ENCODE measurements around the gene INPP4B. TPM values are rescaled to one million over a fixed set of nuclear protein-coding genes. Genes with fewer than 3 reads are reported as not detected.
A peak's percentile ranks its signal among the peaks of the same experiment; 100 is the strongest.

INPP4B gene
- total RNA-seq, 1 donor from 2014 or later = 39.4 TPM

DNA sequence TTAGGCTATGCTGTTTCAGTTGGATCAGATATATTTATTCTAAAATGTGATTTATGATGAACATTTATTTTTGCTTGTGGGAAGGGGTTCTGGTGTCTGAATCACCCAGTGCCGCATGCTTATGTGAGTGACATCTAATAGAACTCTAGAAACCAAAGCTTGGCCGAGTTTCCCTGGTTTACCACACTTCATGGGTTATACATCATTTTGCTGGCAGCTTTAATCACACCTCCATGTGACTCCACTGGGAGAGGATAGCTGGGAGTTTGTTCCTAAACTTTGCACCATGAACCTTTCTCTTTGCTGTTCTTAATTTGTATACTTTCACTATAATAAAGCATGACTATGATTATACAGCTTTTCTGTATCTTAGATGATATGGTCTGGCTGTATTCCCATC, 382.9 kb downstream of the INPP4B start:
- no peak for DNase-seq

DNA sequence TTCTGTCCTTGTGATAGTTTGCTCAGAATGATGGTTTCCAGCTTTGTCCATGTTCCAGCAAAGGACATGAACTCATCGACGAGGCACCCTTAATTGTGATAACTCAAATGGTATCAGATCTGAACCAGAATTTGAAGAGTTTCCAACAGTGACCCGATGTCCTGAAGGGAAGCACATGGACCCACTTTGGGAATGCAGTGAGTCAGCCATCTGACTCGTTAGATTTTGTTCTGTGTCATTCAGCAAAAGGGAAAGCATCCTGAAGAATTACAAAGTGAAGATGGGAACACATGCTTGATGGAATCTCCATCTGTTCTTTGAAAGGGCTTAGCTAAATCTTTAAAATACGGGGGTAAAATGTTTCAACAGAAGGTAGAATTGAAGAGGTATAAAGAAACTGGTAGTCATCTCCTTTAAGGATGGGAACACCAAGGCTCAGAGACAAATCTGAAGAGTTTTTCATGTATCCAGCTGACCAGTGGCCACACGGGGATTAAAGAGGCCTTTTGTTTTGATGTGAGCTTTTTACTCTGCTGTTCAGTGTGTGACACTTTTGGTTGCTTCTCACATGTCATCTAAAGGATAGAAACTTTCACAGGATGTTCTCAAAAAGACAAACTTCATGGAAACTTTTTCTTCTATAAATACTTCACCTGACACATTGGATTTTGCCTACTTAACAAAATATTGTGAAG, 393.8 kb downstream of the INPP4B start:
- DNase-seq = no peak

DNA sequence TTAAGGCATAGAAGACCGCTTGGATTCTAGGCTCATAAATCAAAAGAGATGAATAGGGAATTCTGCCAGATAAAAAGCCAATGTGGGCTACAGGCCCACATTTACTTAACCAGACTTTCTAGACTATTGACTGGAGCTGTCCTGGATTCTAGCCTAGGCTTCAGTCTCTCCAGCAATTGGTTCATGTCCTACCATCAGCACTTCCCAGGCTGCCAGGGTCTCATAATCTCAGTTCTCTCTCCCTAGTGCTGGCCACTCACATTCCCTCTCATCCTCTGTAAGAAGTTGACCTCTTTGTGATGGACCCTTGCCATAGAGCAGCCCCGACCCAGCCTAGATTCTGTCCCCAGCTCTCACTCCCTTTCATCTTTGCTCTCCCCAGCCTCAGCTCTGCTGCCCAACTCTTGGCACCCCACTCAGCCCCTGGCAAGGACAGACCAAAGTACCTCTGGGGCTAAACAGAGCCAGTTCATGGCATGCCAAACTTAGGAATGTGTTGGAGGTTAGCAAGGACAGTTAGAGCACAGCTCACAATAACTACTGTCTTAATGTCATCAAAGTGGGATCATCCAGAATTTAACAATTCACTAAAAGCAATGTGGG, 396.2 kb downstream of the INPP4B start:
- no peak for DNase-seq

DNA sequence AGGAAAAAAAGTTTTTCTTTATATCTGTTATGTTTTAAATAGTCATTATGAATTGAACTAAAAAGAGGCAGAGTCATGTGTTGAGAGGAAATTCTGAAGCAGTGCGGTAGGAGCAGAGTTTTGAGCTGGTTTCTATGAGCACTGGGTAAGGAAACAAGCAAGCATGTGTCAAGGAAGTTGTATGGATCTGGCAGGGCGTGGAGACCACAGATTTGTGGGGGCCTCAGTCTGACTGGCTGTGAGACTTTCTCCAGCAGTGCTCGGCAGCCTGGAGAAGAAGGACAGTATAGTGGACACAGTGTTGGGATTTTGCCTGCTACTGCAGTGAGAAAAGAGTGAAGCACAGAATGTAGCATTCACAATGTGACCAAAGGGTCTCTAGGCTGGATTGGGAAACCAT, 399.1 kb downstream of the INPP4B start:
- no peak for DNase-seq

DNA sequence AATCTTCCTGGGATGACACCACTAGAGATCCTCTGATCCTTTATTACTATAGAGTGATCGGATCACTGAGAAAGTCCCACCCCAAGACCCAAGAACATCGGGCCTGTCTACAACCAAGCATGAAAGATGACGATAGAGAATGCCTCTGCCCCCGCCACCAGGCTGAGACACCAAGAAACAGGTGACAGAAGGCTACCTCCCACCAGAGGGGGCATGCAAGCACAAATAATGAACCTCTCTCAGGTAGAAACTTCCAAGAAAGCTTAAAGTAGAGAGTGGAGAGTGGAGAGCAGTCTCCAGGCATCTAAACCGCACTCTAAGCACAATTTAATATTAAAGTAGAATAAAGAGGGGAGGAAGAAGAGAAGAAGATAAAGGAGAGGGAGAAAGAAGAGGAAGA, 402.6 kb downstream of the INPP4B start:
- DNase-seq = no peak

DNA sequence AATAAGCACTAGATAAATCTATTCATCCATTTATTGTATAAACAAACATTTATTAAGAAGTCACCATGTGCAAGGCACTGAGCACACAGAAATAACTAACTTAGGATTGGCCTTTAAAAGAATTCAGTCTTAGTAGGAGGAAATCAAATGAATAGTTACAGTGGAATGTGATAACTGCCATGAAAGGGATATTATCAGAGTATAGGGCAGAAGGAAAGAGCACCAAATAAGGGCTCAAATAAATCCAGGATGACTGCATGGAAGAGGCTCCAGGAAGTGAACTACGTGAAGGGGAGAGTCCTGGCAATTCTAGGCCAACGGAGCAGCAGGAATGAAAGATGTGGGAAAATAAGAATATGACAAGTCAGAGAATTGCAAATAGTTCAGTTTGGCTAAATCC, 406.0 kb downstream of the INPP4B start:
- no peak for DNase-seq

DNA sequence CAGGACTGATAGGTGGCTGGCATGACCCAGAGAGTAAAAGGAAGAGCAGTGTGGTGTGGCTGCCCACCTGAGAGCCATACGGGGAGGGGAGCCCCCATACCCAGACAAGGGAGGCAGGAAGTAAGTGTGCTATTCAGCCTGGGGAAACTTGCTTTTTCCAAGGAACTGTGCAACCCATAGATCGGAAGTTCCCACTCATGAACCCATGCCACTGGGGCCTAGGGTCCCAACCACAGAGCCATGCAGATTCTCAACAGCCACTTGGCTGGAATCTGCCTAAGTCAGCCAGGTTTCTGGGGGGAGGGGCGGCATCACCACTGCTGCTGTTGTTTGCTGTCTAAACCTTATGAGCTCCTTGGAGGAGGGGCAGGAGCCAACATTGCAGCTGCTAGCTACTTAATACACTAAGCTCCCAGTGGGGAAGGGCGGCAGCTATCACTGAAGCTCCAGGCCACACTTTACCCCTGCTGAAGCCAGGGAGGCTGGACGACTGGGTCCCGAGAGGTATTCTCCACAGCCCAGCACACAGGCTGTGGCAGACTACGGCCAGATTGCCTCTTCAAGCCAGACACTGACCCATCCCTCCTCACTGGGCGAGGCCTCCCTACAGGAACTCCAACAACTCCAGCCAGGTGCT, 410.4 kb downstream of the INPP4B start:
- DNase-seq = peak; percentile 81

DNA sequence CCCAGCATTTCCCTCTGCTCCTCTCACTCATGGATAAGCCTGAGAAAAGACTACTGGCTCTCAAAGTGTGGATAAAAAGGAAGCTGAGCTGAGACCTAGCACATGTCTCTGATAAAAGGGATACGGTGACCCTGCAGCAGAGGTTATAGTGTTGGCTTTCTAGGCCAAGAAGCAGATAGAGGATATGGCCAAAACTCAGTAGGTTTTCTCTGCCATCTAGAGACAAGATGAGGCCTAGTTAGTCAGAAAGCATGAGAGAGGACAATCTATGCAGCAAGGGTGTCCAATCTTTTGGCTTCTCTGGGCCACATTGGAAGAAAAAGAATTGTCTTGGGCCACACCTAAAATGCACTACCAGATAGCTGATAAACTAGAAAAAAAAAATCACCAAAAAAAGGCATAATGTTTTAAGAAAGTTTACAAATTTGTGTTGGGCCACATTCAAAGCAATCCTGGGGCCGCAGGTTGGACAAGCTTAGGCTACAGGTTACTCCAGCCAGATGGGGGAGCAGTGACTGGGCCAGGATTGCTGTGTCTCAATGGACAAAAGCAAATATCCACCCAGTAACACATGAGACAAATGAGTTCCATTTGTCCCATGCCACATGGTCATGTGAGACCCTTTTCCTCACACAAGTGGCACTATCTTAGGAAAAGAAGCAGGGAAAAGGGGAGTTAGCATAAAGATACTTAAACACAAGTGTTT, 411.4 kb downstream of the INPP4B start:
- DNase-seq = no peak

DNA sequence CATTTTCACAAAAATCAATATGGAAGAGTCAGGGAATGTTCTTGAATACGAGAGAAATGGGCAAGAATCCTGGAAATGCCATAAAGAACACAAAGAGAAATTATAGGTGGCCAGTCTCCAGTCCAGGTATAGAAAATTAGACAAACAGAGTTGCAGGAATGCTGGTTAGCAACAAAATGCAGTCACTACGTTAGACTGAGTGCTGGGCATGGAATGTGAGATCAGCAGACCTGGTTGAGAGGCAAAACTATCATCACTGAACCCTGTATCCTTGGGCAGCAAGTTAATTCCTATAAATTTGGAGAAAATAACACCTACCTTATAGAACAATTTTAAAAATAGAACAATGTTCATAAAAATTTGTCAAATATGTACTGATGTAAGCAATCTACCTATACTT, 417.4 kb downstream of the INPP4B start:
- no peak for DNase-seq

DNA sequence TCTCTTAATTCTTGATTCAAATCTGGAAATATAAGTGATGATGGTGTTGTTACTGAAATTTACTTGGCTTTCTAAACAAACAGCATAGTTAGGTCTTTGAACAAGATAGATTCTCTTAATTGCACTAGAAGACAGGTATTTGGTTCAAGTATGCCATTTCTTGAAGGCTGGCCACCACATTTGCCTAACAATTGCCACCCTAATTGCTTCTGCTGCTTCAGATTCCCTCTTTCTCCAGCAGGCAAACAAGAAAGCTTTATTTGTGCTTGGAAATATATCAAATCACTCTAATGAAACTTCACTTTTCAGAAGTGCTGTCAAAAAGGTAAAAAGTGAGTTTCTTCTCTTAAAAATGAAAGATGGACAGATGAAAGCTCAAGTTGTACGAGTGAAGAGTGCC, 418.6 kb downstream of the INPP4B start:
- no peak for DNase-seq

DNA sequence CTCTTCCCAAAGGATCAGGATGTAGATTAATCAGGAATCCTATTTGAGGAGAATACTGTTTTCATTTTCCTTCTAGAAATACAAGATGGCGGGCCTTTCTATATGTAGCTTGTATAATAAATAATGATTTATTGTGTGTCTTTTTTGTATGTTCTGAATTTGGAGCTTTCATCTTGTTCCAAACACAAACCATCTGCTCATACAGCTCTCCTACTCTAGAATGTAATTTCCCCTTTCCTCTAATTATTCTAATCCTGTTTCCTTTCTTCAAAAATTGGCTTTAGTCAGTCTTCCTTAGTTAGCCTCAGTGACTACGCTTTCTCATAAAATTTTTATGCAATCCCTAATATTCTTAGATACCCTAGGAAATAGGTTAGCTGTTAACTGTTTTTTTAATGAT, 422.2 kb downstream of the INPP4B start:
- DNase-seq = no peak

DNA sequence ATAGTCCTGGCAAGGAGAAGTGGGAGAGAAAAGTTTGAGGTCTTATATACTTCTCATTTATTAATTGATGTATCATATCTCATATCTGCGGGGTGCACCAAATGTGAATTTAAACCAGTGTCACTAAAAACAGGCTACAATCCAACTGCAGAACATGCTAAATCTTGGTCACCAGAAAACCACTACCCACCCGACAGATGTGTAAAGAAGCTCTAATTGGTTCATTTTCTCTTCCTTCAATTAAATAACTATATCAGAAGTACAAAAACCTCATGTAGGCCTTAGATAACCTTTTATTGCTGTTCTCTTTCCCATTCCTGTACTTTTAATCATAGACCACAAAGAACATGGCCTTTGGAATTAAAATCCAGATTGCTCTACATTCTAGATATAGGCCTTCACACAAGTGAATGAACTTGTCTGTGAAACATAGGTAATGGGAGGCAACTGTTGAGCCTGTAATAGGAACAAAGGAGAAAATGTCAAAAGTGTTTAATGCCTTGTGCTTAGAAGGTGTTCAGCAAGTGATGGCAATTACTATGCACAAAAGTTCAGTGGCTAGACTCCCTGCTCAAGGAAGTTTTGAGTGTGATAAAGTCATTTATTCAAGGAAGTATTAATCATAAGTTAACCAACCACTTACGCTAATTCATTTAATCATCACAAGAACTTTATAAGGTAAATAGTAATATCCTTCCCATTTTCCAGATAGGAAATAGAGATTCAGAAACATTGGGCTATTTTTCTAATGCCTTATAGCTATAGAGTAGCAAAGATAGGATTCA, 425.6 kb downstream of the INPP4B start:
- no peak for DNase-seq

DNA sequence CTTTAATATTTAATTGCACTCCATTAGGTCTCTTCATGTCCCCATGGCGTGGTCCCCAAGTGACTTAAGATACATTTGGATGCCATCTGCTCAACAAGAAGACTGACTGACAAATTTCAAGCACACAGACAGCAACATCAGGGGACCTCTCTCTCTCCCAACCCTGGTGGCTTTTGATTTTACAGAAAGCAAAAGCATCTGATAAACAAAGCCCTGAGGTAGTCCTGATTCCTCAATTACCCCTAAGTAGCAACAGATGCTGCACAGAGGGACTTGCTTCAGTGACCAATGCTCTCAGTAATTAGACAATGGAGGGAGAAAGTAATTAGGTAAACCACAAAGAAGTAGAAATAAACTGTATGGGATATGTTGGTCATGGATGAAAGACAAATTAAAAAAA, 426.4 kb downstream of the INPP4B start:
- no peak for DNase-seq

DNA sequence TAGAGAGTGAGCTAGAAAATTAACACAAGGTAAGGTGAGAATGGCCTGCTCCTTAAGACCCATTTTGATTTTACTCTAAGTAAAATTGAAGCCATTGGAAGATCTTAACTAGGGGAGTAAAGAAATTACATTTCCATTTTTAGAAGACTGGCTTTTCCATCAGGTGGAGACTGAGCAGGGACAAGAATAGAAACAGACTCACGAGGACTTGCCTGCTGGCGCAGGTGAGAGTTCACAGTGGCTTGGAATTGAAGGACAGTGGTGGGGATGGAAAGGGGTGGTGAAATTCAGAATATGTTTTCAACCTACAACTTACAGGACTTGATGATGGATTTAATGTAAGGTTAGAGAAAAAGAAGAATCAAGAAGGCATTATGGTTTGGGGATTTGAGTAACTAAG, 427.4 kb downstream of the INPP4B start:
- no peak for DNase-seq

DNA sequence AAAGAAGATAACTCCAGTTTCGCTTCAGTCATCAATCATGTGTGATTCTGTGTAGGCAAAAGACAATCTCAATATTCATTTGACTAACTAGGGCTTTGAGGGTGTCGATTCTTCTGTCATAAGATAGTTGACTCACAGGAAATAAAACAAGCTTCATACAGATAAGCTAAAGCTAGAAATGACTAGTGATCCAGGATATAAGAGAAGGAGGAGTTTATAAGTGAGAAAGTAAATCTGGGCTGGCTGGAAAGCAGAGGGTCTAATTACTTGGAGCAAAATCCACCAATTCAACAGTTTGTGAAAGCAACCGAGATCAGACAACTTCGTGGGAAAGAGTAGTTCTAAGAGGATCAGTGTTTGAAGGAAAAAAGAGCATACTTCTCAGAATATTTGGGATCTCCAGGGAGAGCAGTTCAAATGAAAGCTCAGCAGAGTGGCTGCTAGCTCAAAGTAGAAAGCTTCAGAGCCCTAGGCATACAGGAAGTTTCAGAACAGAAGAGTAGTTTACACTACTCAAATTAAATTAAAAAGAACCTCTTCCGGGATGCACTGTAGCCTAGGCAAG, 429.3 kb downstream of the INPP4B start:
- peak; percentile 10 for DNase-seq

DNA sequence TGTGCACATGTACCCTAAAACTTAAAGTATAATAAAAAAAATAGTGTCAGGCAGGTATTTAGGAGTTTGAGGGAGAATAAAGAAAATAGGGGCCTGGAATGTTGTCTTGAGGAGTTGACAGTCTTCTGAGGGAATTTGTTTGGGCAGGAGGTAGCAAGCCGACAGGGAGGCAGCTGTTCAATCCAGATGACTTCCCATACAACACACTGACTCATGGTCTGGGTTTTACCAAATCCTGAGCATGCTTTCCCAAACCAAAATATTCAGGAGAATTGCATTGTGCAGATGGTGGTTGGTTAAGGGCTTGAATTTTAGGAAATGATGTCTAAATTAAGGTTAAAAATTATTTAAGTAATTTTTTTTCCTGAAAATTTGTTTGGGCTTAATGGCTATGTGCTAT, 430.0 kb downstream of the INPP4B start:
- no peak for DNase-seq

DNA sequence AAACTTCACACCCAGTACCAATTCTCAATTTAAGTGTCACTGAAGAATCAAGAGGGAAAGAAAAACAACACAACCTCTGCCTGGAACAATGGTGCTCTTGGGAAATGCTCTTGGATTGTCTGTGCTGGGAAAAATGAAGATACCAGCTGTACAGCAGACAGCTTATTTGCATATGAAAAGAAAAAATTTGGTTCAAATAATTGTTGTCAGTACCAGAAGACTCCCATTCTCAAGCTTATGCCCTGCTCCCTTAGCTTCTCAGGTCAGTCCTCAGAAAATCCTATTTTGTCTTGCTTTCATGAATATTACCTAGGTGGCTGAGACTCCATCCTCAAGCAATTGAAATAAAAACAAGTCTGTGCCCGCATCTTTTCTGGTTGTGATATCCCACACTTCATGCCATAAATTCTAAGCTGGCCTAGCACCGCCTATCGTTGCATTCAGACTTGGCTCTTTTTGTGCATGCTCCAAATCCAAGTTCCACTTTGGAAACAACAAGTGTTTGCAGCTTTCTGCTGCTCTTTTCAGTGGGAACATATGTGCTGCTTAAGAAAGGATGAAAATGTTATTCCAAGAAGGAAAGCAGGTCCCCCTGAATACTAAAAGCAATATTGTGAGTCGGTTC, 431.6 kb downstream of the INPP4B start:
- DNase-seq = peak; percentile 9

DNA sequence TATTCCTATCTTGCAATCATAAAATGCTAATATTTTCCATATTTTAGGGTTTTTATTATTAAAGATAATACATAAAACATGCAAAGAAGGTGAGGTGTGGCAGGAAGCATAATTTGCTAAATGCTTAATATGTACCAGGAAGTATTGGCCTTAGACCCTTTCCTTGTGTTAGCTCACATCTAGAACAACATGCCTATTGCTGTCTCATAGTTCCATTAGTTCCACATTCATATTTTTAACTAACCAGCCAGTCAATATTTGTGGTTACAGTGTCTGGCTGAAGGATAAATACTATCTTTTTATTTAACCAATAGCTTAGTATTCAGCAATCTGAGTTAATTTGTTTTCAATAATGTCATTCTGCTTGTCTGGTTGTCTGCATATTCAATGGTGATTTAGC, 432.6 kb downstream of the INPP4B start:
- DNase-seq = no peak

DNA sequence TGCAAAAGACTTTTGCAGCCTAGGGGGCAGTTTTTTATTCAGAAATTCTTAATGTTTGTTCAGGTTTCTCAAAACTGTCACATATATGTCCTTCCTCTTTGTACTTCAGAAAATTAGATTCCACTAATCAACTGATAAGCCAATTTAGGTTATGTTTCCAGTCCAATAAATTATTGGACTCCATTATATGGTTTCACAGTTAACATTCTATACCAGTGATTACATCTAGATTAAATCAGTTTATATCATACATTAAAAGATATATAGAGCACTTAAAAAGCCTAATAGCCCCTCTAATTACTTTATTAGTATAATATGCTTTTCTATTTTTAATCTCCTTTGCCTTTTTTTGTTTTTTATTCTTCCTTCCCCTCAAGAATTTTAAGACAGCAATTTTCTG, 434.1 kb downstream of the INPP4B start:
- no peak for DNase-seq

DNA sequence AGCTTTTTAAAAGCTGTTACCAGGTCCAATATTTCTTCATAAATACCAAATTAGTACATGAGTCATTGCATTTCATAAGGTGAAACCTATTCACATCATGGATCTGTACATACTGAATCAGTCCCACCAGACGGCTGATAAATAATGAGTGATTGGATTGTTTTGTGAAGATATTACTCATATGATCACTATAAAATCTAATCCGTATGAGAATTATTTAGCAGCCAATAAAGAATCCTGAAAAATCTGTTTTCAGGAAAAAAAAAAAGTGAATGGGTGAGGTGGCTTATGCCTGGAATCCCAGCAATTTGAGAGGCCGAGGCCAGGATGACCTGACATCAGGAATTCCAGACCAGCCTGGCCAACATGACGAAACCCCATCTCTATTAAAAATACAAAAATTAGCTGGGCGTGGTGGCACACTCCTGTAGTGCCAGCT, 438.1 kb downstream of the INPP4B start:
- no peak for DNase-seq

DNA sequence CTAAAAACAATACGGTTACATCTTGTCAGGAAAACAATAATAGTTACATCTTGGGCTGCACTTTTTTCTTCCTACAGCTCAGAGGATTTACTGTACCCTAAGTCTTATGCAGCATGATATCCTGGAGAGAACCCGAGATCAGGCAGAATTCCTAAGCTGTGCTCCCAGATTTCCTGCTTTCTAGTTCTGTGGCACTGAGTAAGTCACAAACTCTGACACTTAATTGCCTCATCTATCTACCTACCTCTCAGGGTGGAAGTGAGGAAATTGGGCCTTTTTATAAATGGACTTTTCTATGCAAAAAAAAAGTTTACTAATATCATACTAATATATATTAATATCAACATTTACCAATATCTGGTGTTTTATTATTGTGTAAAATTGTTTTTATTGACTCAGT, 438.5 kb downstream of the INPP4B start:
- no peak for DNase-seq

Measured in tongue (tissue), 2 donors.